Measurements from ENCODE around the gene TSPAN13.

Gene TSPAN13

GRCh38 chr7:16785846-16786245, 32.3 kb downstream of the TSPAN13 start:
- TF ChIP-seq CTCF (IDR thresholded peaks at IDR 0.05; ENCODE audit: poor library complexity, severe bottlenecking), result no peak
- ATAC-seq (ENCODE audit: low read depth), result no peak
- Histone ChIP-seq H3K9me3 (ENCODE audit: severe bottlenecking) (no peaks in the 10 kb centered on the region), H3K27ac (ENCODE audit: poor library complexity, severe bottlenecking) (no peak overlapping the region), H3K4me1 (ENCODE audit: insufficient read depth, poor library complexity, severe bottlenecking) (no peaks in the 10 kb centered on the region), H3K27me3 (ENCODE audit: insufficient read depth, poor library complexity, severe bottlenecking) (no peaks in the 10 kb centered on the region), H3K36me3 (ENCODE audit: low read depth) (peaks cover 13% of the 10 kb centered on the region), H3K4me3 (ENCODE audit: severe bottlenecking) (no peak overlapping the region)
- DNase-seq (ENCODE audit: low spot score), result no peak

- Histone ChIP-seq H3K27ac (ENCODE audit: poor library complexity, severe bottlenecking) (no peak overlapping the region), H3K4me1 (ENCODE audit: insufficient read depth, poor library complexity, severe bottlenecking) (no peaks in the 10 kb centered on the region), H3K36me3 (ENCODE audit: low read depth) (peaks cover 13% of the 10 kb centered on the region), H3K27me3 (ENCODE audit: insufficient read depth, poor library complexity, severe bottlenecking) (no peaks in the 10 kb centered on the region), H3K9me3 (ENCODE audit: severe bottlenecking) (no peaks in the 10 kb centered on the region), H3K4me3 (ENCODE audit: severe bottlenecking) (no peak overlapping the region)
- ATAC-seq (ENCODE audit: low read depth) (no peak), DNase-seq (ENCODE audit: low spot score) (no peak)
- TF ChIP-seq CTCF (IDR thresholded peaks at IDR 0.05; ENCODE audit: poor library complexity, severe bottlenecking), result no peak
Measured at GRCh38 chr7:16786257-16786656, 32.7 kb downstream of the TSPAN13 start.

- no peak for ATAC-seq (ENCODE audit: low read depth)
- H3K36me3 ChIP-seq (ENCODE audit: low read depth), result peaks cover 13% of the 10 kb centered on the region
- H3K4me1 ChIP-seq (ENCODE audit: insufficient read depth, poor library complexity, severe bottlenecking), result no peaks in the 10 kb centered on the region
- H3K4me3 ChIP-seq (ENCODE audit: severe bottlenecking), result no peak overlapping the region
- no peak for DNase-seq (ENCODE audit: low spot score)
- H3K27ac ChIP-seq (ENCODE audit: poor library complexity, severe bottlenecking), result no peak overlapping the region
- H3K27me3 ChIP-seq (ENCODE audit: insufficient read depth, poor library complexity, severe bottlenecking), result no peaks in the 10 kb centered on the region
- H3K9me3 ChIP-seq (ENCODE audit: severe bottlenecking), result no peaks in the 10 kb centered on the region
- TF ChIP-seq CTCF (IDR thresholded peaks at IDR 0.05; ENCODE audit: poor library complexity, severe bottlenecking), result no peak
Measured at GRCh38 chr7:16787127-16787526, 33.6 kb downstream of the TSPAN13 start.

GRCh38 chr7:16791071-16791470, 37.5 kb downstream of the TSPAN13 start:
- no peak for TF ChIP-seq CTCF (IDR thresholded peaks at IDR 0.05; ENCODE audit: poor library complexity, severe bottlenecking)
- ATAC-seq (ENCODE audit: low read depth), result no peak

GRCh38 chr7:16791905-16792698, 38.5 kb downstream of the TSPAN13 start:
- no peak overlapping the region for H3K27ac ChIP-seq (ENCODE audit: poor library complexity, severe bottlenecking)
- H3K9me3 ChIP-seq (ENCODE audit: severe bottlenecking), result no peaks in the 10 kb centered on the region
- TF ChIP-seq CTCF (IDR thresholded peaks at IDR 0.05; ENCODE audit: poor library complexity, severe bottlenecking), result no peak
- no peak for DNase-seq (ENCODE audit: low spot score)
- H3K36me3 ChIP-seq (ENCODE audit: low read depth), result peaks cover 38% of the 10 kb centered on the region
- H3K4me1 ChIP-seq (ENCODE audit: insufficient read depth, poor library complexity, severe bottlenecking), result no peaks in the 10 kb centered on the region
- 0 out of 3 replicates have a peak, but pooled peaks have one; percentile 17 for ATAC-seq (ENCODE audit: low read depth)
- H3K4me3 ChIP-seq (ENCODE audit: severe bottlenecking), result no peak overlapping the region
- H3K27me3 ChIP-seq (ENCODE audit: insufficient read depth, poor library complexity, severe bottlenecking), result no peaks in the 10 kb centered on the region

More at GRCh38 chr7:16791071-16791470, 37.5 kb downstream of the TSPAN13 start:
- peaks cover 27% of the 10 kb centered on the region for H3K36me3 ChIP-seq (ENCODE audit: low read depth)
- no peaks in the 10 kb centered on the region for H3K27me3 ChIP-seq (ENCODE audit: insufficient read depth, poor library complexity, severe bottlenecking)
- no peaks in the 10 kb centered on the region for H3K4me1 ChIP-seq (ENCODE audit: insufficient read depth, poor library complexity, severe bottlenecking)
- no peaks in the 10 kb centered on the region for H3K9me3 ChIP-seq (ENCODE audit: severe bottlenecking)
- no peak overlapping the region for H3K4me3 ChIP-seq (ENCODE audit: severe bottlenecking)
- no peak overlapping the region for H3K27ac ChIP-seq (ENCODE audit: poor library complexity, severe bottlenecking)
- no peak for DNase-seq (ENCODE audit: low spot score)
